22Rv1 (cell line): ENCODE data around the gene ARHGEF17.

ENCODE experiments used
- ZFX ChIP-seq: fragments of 450-650 bp; IDR thresholded peaks from 2 replicates; pipeline ENCODE4 v1.6.1; 2017; ENCODE audit warnings: antibody characterized with exemption, borderline replicate concordance
- TF ChIP-seq, protein P1 (sequence below): fragments of 450-650 bp; IDR thresholded peaks from 2 replicates; pipeline ENCODE4 v1.5.1; 2017; ENCODE audit warnings: mild to moderate bottlenecking

DNA sequence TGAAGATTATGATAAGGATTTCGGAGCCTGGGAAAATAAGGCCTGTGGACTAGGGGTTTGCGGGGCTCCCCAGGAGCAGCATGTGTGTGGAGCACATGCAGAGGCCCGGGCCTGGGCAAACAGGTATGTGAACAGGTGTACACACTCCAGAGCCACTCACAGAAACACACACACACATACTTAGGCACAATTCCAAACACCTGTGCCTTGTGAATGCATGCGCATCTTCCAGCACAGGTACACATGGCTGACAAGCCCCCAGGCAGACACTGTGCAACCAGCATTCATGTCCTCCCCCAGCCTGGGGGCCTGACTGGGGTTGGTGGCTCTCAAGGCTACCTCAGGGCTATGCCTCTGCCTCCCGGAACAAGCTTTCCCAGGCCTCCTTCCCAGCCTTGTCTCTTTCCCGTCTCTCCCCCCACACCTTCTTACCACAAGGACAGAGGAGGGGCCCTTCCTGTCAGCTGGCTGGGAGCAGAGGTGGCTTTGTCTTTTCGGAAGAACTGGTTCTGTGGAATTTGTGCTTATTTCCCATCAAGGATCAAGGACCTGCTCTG, 38.5 kb upstream of the ARHGEF17 start:
- TF ChIP-seq, protein P1, sequence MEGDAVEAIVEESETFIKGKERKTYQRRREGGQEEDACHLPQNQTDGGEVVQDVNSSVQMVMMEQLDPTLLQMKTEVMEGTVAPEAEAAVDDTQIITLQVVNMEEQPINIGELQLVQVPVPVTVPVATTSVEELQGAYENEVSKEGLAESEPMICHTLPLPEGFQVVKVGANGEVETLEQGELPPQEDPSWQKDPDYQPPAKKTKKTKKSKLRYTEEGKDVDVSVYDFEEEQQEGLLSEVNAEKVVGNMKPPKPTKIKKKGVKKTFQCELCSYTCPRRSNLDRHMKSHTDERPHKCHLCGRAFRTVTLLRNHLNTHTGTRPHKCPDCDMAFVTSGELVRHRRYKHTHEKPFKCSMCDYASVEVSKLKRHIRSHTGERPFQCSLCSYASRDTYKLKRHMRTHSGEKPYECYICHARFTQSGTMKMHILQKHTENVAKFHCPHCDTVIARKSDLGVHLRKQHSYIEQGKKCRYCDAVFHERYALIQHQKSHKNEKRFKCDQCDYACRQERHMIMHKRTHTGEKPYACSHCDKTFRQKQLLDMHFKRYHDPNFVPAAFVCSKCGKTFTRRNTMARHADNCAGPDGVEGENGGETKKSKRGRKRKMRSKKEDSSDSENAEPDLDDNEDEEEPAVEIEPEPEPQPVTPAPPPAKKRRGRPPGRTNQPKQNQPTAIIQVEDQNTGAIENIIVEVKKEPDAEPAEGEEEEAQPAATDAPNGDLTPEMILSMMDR, result no peak
- TF ChIP-seq ZFX, result no peak
